VCaP (cell line): ENCODE measurements around the gene TRIM33.
"Not testable (repeated sequence)": the region's sequence is repeated elsewhere in the genome, so short reads cannot be mapped to it uniquely, and the experiment has no call there.

Experiments
- H3K27ac ChIP-seq: fragments of 450-650 bp; 2 replicates; pipeline ENCODE4 v1.5.1; 2017
- TF ChIP-seq, protein P1 (sequence below): fragments of 450-650 bp; conservative IDR thresholded peaks from 2 replicates; pipeline ENCODE4 v1.5.1; 2017; ENCODE audit warnings: mild to moderate bottlenecking, moderate library complexity

Gene TRIM33

DNA sequence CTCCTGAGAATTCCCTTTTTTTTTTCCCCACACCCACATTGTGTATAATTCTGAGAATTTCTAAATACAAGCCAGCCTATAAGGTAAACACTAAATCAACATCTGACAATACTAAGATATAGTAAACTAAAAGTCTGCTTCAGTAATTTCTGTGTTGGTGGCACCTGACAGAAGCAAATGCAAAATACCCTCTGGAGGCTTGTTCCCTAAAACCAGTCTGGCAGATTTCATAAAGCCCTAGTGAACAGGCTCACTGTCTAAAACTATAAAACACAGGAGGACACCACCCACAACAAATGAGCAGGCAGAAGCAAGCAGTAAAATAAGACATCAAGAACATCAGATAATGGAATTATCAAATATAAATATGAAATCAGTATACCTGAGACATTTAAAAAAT, 11.5 kb downstream of the TRIM33 start:
- peak overlapping the region; percentile 47 for H3K27ac ChIP-seq
- TF ChIP-seq, protein P1, sequence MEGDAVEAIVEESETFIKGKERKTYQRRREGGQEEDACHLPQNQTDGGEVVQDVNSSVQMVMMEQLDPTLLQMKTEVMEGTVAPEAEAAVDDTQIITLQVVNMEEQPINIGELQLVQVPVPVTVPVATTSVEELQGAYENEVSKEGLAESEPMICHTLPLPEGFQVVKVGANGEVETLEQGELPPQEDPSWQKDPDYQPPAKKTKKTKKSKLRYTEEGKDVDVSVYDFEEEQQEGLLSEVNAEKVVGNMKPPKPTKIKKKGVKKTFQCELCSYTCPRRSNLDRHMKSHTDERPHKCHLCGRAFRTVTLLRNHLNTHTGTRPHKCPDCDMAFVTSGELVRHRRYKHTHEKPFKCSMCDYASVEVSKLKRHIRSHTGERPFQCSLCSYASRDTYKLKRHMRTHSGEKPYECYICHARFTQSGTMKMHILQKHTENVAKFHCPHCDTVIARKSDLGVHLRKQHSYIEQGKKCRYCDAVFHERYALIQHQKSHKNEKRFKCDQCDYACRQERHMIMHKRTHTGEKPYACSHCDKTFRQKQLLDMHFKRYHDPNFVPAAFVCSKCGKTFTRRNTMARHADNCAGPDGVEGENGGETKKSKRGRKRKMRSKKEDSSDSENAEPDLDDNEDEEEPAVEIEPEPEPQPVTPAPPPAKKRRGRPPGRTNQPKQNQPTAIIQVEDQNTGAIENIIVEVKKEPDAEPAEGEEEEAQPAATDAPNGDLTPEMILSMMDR: no peak

DNA sequence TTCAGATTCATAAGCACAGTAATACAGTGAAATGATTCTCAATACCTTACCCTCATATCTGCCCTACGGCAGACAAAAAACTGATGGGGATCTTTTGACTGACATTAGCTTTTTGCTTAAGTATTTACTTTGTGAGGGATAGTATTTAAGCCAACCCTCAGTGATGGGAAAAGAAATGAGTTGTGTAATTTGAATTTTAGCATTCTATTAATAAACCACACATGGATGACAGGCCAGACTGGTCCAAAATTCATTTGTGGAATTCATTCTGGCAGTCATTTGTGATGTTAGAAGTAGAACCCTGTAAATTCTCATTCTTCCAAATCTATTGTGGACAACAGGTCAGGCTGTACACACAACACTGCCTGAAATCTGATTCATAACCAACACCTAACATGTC, 14.9 kb downstream of the TRIM33 start:
- no peak overlapping the region for H3K27ac ChIP-seq
- TF ChIP-seq, protein P1: no peak

DNA sequence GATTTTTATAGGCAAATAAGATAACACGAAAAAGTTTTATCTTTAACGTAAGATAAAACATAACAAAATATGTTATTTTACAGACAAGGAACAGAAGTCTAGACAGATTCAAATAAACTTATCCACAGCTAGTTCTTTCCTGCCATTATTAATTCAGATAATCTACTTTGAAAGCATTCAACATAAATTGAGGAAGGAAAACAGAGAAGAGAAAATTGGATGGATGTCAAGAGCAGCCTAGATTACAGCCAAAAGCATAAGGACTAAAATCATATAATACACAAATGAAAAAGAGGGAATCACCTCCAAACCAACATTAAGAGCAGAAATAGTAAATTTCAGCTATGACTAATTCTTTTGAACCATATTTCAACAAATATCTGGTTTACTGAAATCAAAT, 15.5 kb downstream of the TRIM33 start:
- H3K27ac ChIP-seq: no peak overlapping the region
- TF ChIP-seq, protein P1: no peak

DNA sequence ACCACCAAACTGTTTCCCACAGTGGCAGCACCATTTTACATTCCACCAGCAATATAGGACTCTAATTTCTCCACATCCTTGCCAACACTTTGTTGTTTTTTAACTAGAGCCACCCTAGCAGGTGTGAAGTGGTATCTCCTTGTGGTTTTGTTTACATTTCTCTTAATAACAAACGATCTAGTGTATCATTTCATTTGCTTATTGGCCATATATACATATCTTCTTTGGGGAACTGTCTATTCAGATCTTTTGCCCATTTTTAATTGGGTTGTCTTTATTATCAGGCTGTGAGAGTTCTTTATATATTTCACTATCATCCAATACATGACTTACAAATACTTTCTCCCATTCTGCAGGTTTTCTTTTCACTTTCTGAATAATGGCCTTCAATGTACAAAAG, 18.0 kb downstream of the TRIM33 start:
- TF ChIP-seq, protein P1: no peak
- H3K27ac ChIP-seq: no peak overlapping the region

DNA sequence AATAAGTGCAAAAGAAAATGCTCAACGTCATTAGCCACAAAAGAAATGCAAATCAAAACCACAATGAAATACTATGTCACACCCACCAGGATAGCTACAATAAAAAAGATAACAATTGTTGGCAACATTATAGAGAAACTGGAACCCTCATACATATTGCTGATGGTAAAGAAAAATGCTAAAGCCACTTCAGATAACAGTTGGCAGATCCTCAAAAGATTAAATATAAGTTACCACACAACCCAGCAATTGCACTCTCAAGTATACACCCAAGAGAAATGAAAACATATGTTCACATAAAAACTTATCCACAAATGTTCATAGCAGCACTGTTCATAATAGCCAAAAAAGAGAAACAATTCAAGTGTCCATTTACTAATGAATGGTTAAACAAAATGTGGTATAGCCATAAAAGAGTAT, 20.7 kb downstream of the TRIM33 start:
- TF ChIP-seq, protein P1: no peak
- H3K27ac ChIP-seq: no peak overlapping the region

DNA sequence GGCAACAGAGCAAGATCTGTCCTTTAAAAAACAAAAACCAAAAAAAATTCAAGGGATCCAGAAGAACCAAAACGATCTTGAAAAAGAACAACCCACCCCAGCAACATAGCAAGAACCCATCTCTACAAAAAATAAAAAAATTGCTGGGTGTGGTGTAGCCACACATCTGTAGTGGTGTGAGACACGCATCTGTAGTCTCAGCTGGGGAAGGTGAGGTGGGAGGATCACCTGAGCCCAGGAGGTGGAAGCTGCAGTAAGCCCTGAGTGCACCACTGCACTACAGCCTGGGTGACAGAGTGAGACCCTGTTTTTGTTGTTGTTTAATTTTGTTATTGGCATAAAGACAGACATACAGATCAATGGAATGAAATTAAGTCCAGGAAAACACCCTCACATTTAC, 22.3 kb downstream of the TRIM33 start:
- TF ChIP-seq, protein P1: no peak

DNA sequence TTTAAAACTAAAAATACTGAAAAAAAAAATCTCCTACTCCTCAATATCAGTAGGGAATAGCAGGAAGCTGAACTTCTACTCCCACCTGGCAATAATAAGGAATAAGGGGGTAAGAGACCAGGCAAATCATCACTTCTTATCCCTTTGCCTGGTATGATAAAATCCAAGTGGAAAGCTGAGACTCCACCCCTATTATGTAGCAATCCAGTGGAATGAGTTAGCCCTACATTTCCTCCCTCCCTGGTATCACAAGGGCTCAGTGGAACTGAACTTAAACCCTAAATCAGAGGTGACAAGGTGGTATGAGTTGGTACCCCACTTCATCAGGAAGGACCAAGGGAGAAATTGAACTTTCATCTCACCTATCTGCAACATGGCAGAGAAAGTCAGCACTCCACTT, 25.7 kb downstream of the TRIM33 start:
- TF ChIP-seq, protein P1: no peak
- no peak overlapping the region for H3K27ac ChIP-seq

More for the DNA sequence above, 22.3 kb downstream of the TRIM33 start:
- no peak overlapping the region for H3K27ac ChIP-seq

DNA sequence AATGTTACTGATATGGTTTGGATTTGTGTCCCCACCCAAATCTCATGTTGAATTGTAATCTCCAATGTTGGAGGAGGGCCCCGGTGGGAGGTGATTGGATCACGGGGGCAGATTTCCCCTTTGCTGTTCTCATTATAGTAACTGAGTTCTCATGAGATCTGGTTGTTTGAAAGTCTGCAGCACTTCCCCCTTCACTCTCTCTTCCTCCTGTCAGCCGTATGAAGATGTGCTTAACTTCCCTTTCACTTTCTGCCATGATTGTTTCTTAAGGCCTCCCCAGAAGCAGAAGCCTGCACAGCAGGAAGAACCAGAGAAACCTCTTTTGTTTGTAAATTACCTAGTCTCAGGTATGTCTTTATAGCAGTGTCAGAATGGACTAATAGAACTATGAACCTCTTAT, 28.4 kb downstream of the TRIM33 start:
- H3K27ac ChIP-seq: peak overlapping the region; percentile 45
- TF ChIP-seq, protein P1: no peak

DNA sequence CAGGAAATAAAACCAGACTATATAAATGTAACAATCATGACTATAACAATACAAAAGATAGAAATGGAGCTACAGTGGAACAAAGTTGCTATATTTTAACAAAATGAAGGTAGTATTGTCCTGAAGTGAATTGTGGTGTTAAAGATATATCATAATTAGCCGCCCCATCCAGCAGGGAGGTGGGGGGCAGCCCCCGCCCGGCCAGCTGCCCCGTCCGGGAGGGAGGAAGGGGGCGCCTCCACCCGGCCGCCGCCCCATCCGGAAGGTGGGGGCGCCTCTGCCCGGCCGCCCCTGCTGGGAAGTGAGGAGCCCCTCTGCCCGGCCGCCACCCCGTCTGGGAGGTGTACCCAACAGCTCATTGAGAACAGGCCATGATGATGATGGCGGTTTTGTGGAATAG, 31.4 kb downstream of the TRIM33 start:
- H3K27ac ChIP-seq: not testable (repeated sequence)
